DMS 273 (cell line): ENCODE results near the gene ADIG.
A peak's percentile ranks its signal among the peaks of the same experiment; 100 is the strongest.

Experiments
- DNase-seq: peaks from one replicate; lab custom pipeline; 2025; ENCODE audit not compliant: unreplicated experiment; lab: John Stamatoyannopoulos, UW

ADIG gene

GRCh38 chr20:38581013-38581412 is at the start of gene ADIG:
Gene ADIG, plus strand, starts transcription at chr20:38581197. Its CDS starts 54 bp downstream, at chr20:38581251.
- peak; percentile 20 for DNase-seq

- no peak for DNase-seq
Observed at GRCh38 chr20:38534756-38535155, 46.2 kb upstream of the ADIG start.

GRCh38 chr20:38536310-38536709 is 44.7 kb upstream of the ADIG start:
- no peak for DNase-seq

- DNase-seq: no peak
Observed at GRCh38 chr20:38537176-38537575, 43.8 kb upstream of the ADIG start.

- no peak for DNase-seq
Observed at GRCh38 chr20:38538789-38539188, 42.2 kb upstream of the ADIG start.

GRCh38 chr20:38543014-38543906 is 37.7 kb upstream of the ADIG start:
- no peak for DNase-seq

- no peak for DNase-seq
Observed at GRCh38 chr20:38545771-38546170, 35.2 kb upstream of the ADIG start.

- DNase-seq: no peak
Observed at GRCh38 chr20:38547288-38548085, 33.5 kb upstream of the ADIG start.

- DNase-seq: no peak
Observed at GRCh38 chr20:38548356-38549083, 32.5 kb upstream of the ADIG start.

- peak; percentile 16 for DNase-seq
Observed at GRCh38 chr20:38550274-38550673, 30.7 kb upstream of the ADIG start.

GRCh38 chr20:38551056-38551626 is 29.9 kb upstream of the ADIG start:
- DNase-seq: no peak

GRCh38 chr20:38554986-38555385 is 26.0 kb upstream of the ADIG start:
- no peak for DNase-seq

GRCh38 chr20:38555395-38555794 is 25.6 kb upstream of the ADIG start:
- DNase-seq: no peak

GRCh38 chr20:38557174-38557573 is 23.8 kb upstream of the ADIG start:
- no peak for DNase-seq

GRCh38 chr20:38558596-38559360 is 22.2 kb upstream of the ADIG start:
- no peak for DNase-seq

- DNase-seq: no peak
Observed at GRCh38 chr20:38559764-38560163, 21.2 kb upstream of the ADIG start.

- DNase-seq: no peak
Observed at GRCh38 chr20:38563802-38564431, 17.1 kb upstream of the ADIG start.

- no peak for DNase-seq
Observed at GRCh38 chr20:38564680-38565079, 16.3 kb upstream of the ADIG start.

- no peak for DNase-seq
Observed at GRCh38 chr20:38566036-38566598, 14.9 kb upstream of the ADIG start.
